OCI-LY7 (cell line): Measurements from ENCODE around the gene ADAMTSL2.

ENCODE experiments used
- CTCF ChIP-seq: fragments of 200-600 bp; sonication (generic); conservative IDR thresholded peaks from 2 replicates; pipeline ENCODE4 v1.5.1; 2014; ENCODE audit warnings: mild to moderate bottlenecking, antibody characterized with exemption, low read length, moderate library complexity, mixed read lengths
- EZH2phosphoT487 ChIP-seq: fragments of 200-600 bp; sonication (generic); IDR thresholded peaks from 2 replicates; pipeline ENCODE4 v1.6.1; 2018; ENCODE audit warnings: low read depth, borderline replicate concordance, mild to moderate bottlenecking, mixed run types, antibody characterized with exemption, low read length, moderate library complexity, mixed read lengths

- no peak for TF ChIP-seq CTCF
- TF ChIP-seq EZH2phosphoT487 = no peak
Observed at GRCh38 chr9:133514460-133515239, 19.9 kb upstream of the ADAMTSL2 start.
